K562 (cell line): ENCODE results near the gene STX18.

Experiments
- BHLHE40 ChIP-seq: IDR thresholded peaks from 2 replicates; pipeline ENCODE4 v1.6.1; 2011; ENCODE audit warnings: low read length, improper control_type of control experiment
- CTCF ChIP-seq, 3 experiments: IDR thresholded peaks in 2 of 3; conservative IDR thresholded peaks in 1 of 3; 2 replicates each; pipeline ENCODE4 v1.5.1; 2011 to 2012; ENCODE audit warnings: low read length in 3 of 3, mild to moderate bottlenecking in 3 of 3, control low read depth in 2 of 3, improper control_type of control experiment in 1 of 3, inconsistent platforms in 1 of 3, low read depth in 1 of 3, mixed read lengths in 1 of 3, moderate library complexity in 1 of 3; ENCODE audit not compliant: insufficient read depth in 2 of 3
- MXI1 ChIP-seq: IDR thresholded peaks from 2 replicates; pipeline ENCODE4 v1.6.1; 2011; ENCODE audit warnings: low read depth, mild to moderate bottlenecking, improper control_type of control experiment, low read length
- POLR2A ChIP-seq: fragments of 450-650 bp; conservative IDR thresholded peaks from 2 replicates; pipeline ENCODE4 v1.6.1; 2016
- SIN3A ChIP-seq, 2 experiments: fragments of 150-350 bp in 1 of 2; IDR thresholded peaks; 2 replicates each; pipeline ENCODE4 v1.6.1; 2011 to 2016; ENCODE audit warnings: borderline replicate concordance in 2 of 2, low read depth in 2 of 2, low read length in 2 of 2, mild to moderate bottlenecking in 2 of 2, moderate library complexity in 2 of 2; ENCODE audit not compliant: control insufficient read depth in 1 of 2
- XRCC3 ChIP-seq: fragments of 450-650 bp; IDR thresholded peaks from 2 replicates; pipeline ENCODE4 v1.6.1; 2017; ENCODE audit warnings: mild to moderate bottlenecking, moderate library complexity
- ZNF274 ChIP-seq: IDR thresholded peaks from 2 replicates; pipeline ENCODE4 v1.6.1; 2011; ENCODE audit warnings: low read depth, mild to moderate bottlenecking, low read length, moderate library complexity, borderline replicate concordance
- TF ChIP-seq, protein P1 (sequence below), 2 experiments: fragments of 450-650 bp; conservative IDR thresholded peaks; 2 replicates each; pipeline ENCODE4 v1.6.1; 2017; ENCODE audit warnings: mild to moderate bottlenecking in 2 of 2, moderate library complexity in 2 of 2
- TF ChIP-seq, protein P2 (sequence below): fragments of 250-450 bp; sonication (Bioruptor Pico); IDR thresholded peaks from 2 replicates; pipeline ENCODE4 v1.9.0; 2021; ENCODE audit warnings: mild to moderate bottlenecking, inconsistent platforms

DNA sequence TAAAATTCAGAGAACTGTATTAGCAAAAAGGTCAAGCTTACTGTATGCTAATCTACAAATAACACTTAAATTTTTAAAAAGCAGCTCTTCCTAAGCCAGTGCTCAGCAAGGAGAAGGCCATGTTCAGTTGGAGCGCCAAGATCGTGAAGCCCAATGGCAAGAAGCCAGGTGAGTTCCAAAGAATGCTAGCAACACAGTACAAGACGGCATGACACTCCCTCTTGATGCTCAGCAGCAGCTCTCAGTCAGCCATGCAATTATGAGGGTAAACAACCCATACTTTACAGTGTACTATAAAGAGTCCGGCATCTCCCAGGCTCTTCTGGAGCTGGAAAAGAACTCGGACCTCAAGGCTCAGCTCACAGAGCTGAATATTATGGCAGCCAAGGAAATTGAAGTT is 34.9 kb downstream of the STX18 start:
- TF ChIP-seq XRCC3 (no peak), MXI1 (no peak), SIN3A (IDR thresholded peaks at IDR 0.05; ENCODE audit: borderline replicate concordance in 2 of 2, control insufficient read depth in 1 of 2, low read depth in 2 of 2, low read length in 2 of 2) (no peak), ZNF274 (no peak), POLR2A (no peak), BHLHE40 (no peak), CTCF (IDR thresholded peaks at IDR 0.05 in 2 of 3, conservative IDR thresholded peaks at IDR 0.05 in 1 of 3; ENCODE audit: insufficient read depth in 2 of 3, low read depth in 1 of 3, low read length in 3 of 3) (no peak)
- TF ChIP-seq, protein P1, sequence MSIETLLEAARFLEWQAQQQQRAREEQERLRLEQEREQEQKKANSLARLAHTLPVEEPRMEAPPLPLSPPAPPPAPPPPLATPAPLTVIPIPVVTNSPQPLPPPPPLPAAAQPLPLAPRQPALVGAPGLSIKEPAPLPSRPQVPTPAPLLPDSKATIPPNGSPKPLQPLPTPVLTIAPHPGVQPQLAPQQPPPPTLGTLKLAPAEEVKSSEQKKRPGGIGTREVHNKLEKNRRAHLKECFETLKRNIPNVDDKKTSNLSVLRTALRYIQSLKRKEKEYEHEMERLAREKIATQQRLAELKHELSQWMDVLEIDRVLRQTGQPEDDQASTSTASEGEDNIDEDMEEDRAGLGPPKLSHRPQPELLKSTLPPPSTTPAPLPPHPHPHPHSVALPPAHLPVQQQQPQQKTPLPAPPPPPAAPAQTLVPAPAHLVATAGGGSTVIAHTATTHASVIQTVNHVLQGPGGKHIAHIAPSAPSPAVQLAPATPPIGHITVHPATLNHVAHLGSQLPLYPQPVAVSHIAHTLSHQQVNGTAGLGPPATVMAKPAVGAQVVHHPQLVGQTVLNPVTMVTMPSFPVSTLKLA (conservative IDR thresholded peaks at IDR 0.05) = no peak
- TF ChIP-seq, protein P2, sequence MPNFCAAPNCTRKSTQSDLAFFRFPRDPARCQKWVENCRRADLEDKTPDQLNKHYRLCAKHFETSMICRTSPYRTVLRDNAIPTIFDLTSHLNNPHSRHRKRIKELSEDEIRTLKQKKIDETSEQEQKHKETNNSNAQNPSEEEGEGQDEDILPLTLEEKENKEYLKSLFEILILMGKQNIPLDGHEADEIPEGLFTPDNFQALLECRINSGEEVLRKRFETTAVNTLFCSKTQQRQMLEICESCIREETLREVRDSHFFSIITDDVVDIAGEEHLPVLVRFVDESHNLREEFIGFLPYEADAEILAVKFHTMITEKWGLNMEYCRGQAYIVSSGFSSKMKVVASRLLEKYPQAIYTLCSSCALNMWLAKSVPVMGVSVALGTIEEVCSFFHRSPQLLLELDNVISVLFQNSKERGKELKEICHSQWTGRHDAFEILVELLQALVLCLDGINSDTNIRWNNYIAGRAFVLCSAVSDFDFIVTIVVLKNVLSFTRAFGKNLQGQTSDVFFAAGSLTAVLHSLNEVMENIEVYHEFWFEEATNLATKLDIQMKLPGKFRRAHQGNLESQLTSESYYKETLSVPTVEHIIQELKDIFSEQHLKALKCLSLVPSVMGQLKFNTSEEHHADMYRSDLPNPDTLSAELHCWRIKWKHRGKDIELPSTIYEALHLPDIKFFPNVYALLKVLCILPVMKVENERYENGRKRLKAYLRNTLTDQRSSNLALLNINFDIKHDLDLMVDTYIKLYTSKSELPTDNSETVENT (CRISPR knock-in tag) = no peak
